GM15510 (cell line): ENCODE data around the gene SFMBT2.

ENCODE experiments used
- POLR2A ChIP-seq: IDR thresholded peaks from 3 replicates; pipeline ENCODE4 v1.6.1; 2011; ENCODE audit warnings: borderline replicate concordance; ENCODE audit not compliant: insufficient read length; ENCODE audit errors: extremely low read depth

Gene SFMBT2

GRCh38 chr10:7199152-7199760 is 211.6 kb downstream of the SFMBT2 start:
- no peak for TF ChIP-seq POLR2A

GRCh38 chr10:7196284-7196683 is 214.6 kb downstream of the SFMBT2 start:
- TF ChIP-seq POLR2A: no peak

- no peak for TF ChIP-seq POLR2A
Measured at GRCh38 chr10:7195118-7195517, 215.7 kb downstream of the SFMBT2 start.

GRCh38 chr10:7194571-7194970 is 216.3 kb downstream of the SFMBT2 start:
- TF ChIP-seq POLR2A: no peak

- no peak for TF ChIP-seq POLR2A
Measured at GRCh38 chr10:7193369-7193768, 217.5 kb downstream of the SFMBT2 start.

GRCh38 chr10:7192831-7193361 is 217.9 kb downstream of the SFMBT2 start:
- no peak for TF ChIP-seq POLR2A

GRCh38 chr10:7192061-7192460 is 218.8 kb downstream of the SFMBT2 start:
- no peak for TF ChIP-seq POLR2A

GRCh38 chr10:7189909-7190308 is 220.9 kb downstream of the SFMBT2 start:
- no peak for TF ChIP-seq POLR2A

GRCh38 chr10:7188456-7189050 is 222.3 kb downstream of the SFMBT2 start:
- TF ChIP-seq POLR2A: no peak

GRCh38 chr10:7186387-7187018 is 224.3 kb downstream of the SFMBT2 start:
- no peak for TF ChIP-seq POLR2A

GRCh38 chr10:7185367-7185690 is 225.5 kb downstream of the SFMBT2 start:
- TF ChIP-seq POLR2A: no peak

- TF ChIP-seq POLR2A: no peak
Measured at GRCh38 chr10:7184660-7185366, 226.0 kb downstream of the SFMBT2 start.

GRCh38 chr10:7181420-7181819 is 229.4 kb downstream of the SFMBT2 start:
- TF ChIP-seq POLR2A: no peak

- no peak for TF ChIP-seq POLR2A
Measured at GRCh38 chr10:7179536-7179935, 231.3 kb downstream of the SFMBT2 start.

GRCh38 chr10:7173948-7174347 is 236.9 kb downstream of the SFMBT2 start:
- TF ChIP-seq POLR2A: no peak
